WERI-Rb-1 (cell line): Measurements from ENCODE around the gene SESN2.

ENCODE experiments used
- DNase-seq: peaks from one replicate; pipeline ENCODE4 v3.0.0-alpha.2; 2020
- H3K27ac ChIP-seq: fragments of 250-450 bp; sonication (Bioruptor Pico); 2 replicates; pipeline ENCODE4 v1.5.1; 2020; ENCODE audit warnings: mild to moderate bottlenecking, moderate library complexity
- H3K27me3 ChIP-seq: fragments of 250-450 bp; sonication (Bioruptor Pico); 2 replicates; pipeline ENCODE4 v1.5.1; 2021; ENCODE audit warnings: mild to moderate bottlenecking, low read depth, moderate library complexity; ENCODE audit not compliant: insufficient read depth, severe bottlenecking
- H3K36me3 ChIP-seq: fragments of 250-450 bp; sonication (Bioruptor Pico); 2 replicates; pipeline ENCODE4 v1.5.1; 2020; ENCODE audit warnings: mild to moderate bottlenecking, moderate library complexity
- H3K4me3 ChIP-seq: 2 replicates; pipeline ENCODE4 v1.5.1; 2011; ENCODE audit warnings: low read depth, mild to moderate bottlenecking, control low read depth, low read length
- H3K9me3 ChIP-seq: fragments of 250-450 bp; sonication (Bioruptor Pico); 2 replicates; pipeline ENCODE4 v1.5.1; 2021; ENCODE audit warnings: mild to moderate bottlenecking, moderate library complexity; ENCODE audit not compliant: severe bottlenecking
- TF ChIP-seq, protein P1 (sequence below): IDR thresholded peaks from 2 replicates; pipeline ENCODE4 v1.5.1; 2011; ENCODE audit warnings: low read depth, mild to moderate bottlenecking, control low read depth, inconsistent platforms, low read length

SESN2 gene

DNA sequence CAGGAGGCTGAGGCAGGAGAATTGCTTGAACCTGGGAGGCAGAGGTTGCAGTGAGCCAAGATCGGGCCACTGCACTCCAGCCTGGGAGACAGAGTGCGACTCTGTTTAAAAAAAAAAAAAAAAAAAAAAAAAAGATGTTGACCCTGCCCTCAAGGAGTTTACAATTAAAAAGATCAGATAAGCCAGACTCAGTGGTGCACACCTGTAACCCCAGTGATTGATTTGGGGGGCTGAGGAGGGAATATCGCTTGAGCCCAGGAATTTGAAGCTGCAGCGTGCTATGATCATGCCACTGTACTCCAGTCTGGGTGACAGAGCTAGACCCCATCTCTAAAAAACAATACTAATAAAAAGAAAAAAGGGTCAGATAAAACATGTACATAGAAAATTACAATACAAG lies 1.6 kb upstream of the SESN2 start:
- Histone ChIP-seq H3K4me3 (no peak overlapping the region), H3K27me3 (no peaks in the 10 kb centered on the region), H3K27ac (no peak overlapping the region), H3K36me3 (no peaks in the 10 kb centered on the region), H3K9me3 (no peaks in the 10 kb centered on the region)
- TF ChIP-seq, protein P1, sequence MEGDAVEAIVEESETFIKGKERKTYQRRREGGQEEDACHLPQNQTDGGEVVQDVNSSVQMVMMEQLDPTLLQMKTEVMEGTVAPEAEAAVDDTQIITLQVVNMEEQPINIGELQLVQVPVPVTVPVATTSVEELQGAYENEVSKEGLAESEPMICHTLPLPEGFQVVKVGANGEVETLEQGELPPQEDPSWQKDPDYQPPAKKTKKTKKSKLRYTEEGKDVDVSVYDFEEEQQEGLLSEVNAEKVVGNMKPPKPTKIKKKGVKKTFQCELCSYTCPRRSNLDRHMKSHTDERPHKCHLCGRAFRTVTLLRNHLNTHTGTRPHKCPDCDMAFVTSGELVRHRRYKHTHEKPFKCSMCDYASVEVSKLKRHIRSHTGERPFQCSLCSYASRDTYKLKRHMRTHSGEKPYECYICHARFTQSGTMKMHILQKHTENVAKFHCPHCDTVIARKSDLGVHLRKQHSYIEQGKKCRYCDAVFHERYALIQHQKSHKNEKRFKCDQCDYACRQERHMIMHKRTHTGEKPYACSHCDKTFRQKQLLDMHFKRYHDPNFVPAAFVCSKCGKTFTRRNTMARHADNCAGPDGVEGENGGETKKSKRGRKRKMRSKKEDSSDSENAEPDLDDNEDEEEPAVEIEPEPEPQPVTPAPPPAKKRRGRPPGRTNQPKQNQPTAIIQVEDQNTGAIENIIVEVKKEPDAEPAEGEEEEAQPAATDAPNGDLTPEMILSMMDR = no peak
- DNase-seq = no peak

DNA sequence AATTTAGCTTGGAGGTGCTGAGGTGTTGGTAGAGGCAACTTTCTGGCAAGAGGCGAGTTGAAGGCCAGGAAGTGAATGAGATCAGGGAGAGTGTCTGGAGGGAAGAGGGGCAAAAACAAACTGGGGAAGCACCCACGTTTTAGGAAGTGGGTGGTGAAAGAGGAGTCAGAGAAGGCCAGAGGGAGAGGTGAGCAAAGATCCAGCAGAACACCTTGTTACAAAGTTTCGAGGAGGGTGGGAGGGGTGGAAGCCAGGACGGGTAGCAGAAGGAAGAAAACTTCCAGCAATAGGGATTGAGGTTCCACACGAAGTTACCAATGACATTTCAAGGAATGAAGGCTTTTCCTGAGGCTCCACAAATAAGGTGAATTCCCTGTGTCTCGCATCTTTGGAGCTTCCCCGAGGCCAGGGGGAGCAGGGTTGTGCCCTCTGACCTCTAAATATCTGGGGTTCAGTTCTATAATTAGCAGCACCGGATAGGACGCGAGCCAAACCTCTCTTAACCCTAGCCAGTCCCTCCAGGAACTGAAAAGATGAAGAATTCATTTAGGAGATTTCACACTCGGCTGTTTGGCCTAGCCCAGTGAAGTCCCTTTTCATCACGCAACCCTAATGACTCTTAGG lies 578 bp upstream of the SESN2 start:
- H3K36me3 ChIP-seq = no peaks in the 10 kb centered on the region
- H3K27ac ChIP-seq = peak overlapping the region; percentile 32
- no peak overlapping the region for H3K4me3 ChIP-seq
- H3K27me3 ChIP-seq = no peaks in the 10 kb centered on the region
- no peak for DNase-seq
- H3K9me3 ChIP-seq = no peaks in the 10 kb centered on the region
- TF ChIP-seq, protein P1 = no peak

DNA sequence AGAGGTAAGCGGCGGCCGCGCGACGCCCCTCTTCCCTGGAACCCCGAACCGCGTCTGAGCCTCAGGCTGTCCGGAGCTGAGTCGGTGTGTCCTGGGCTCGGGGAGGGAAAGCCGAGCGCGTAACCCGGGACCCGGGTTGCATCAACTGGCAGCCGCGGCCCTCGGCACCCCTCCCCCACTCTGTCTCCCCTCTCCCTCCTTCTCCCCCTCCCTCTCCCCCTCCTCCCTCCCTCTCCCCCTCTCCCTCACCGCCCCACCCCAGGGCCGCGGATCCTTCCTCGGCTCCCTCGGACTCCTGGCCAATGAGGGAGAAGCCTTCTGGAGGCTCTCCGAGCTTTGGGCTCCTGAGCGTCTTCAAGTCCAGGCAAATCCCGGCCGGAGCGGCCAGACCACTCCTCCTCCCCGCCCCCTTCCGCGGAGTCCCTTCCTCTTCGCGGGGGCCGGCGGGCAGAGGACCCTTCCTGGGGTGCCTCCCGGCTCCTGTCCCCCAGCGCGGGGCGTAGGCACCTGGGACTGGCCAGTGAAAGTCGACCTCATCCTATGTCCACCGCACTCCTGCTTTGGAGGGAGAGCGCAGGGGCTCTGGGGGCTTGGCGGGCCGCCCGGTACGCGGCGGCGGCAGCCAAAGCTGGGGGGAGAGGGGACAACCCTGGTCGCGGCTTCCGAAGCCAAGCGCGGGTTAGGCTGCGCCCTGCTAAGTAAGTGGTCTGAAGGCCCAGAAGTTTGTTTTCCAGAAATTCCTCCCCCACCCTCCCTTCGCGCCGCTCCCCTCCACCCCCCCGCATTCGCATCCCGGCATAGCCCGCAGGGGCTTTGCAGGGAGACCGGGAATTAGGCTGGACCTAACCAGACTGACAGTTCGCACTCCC lies 850 bp downstream of the SESN2 start:
- no peaks in the 10 kb centered on the region for H3K36me3 ChIP-seq
- peak overlapping the region; percentile 86 for H3K27ac ChIP-seq
- H3K9me3 ChIP-seq = no peaks in the 10 kb centered on the region
- TF ChIP-seq, protein P1 = no peak
- no peaks in the 10 kb centered on the region for H3K27me3 ChIP-seq
- peak; percentile 85 for DNase-seq
- H3K4me3 ChIP-seq = peak overlapping the region; percentile 78

DNA sequence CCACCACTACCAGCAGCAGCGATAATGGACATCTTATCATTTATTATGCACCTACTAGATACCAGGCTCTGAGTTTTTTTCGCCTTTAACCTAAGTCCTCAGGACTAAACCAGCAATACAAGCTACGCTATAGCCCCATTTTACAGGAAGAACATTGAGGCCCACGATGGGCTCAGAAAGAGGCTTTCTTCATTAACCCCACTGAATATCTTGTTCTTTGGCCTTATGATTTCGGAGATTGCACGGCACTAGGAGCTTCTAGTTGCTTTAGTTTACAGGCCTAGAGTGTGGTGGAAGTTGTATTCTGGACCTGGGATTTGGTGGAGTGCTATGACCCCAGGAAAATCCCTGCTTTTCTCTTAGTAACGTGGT lies 1.5 kb downstream of the SESN2 start:
- Histone ChIP-seq H3K36me3 (no peaks in the 10 kb centered on the region), H3K27ac (no peak overlapping the region), H3K27me3 (no peaks in the 10 kb centered on the region), H3K4me3 (peak overlapping the region; percentile 78), H3K9me3 (no peaks in the 10 kb centered on the region)
- DNase-seq = no peak
- TF ChIP-seq, protein P1 = no peak

DNA sequence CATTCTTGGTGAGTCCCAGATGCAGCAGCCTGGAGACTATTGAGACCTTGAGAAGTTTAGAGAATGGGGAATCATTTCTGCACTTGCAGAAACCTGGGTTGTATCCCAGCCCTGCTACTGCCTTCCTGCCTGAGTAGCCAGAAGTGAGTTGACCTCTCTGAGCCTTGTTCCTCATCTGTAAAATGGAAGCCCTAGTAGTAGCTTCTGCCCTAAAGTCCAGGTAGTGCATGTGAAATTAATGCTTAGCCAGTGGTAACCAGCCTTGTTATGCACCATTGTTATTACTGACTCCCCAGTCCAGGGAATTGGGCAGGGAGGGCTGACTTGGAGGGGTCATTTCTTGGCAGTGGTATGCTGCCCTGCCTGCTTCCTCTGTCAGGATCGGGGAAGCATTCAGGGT lies 5.6 kb downstream of the SESN2 start:
- no peak for DNase-seq
- Histone ChIP-seq H3K36me3 (peaks cover 8% of the 10 kb centered on the region), H3K4me3 (no peak overlapping the region), H3K27me3 (no peaks in the 10 kb centered on the region), H3K9me3 (no peaks in the 10 kb centered on the region), H3K27ac (no peak overlapping the region)
- TF ChIP-seq, protein P1 = no peak

DNA sequence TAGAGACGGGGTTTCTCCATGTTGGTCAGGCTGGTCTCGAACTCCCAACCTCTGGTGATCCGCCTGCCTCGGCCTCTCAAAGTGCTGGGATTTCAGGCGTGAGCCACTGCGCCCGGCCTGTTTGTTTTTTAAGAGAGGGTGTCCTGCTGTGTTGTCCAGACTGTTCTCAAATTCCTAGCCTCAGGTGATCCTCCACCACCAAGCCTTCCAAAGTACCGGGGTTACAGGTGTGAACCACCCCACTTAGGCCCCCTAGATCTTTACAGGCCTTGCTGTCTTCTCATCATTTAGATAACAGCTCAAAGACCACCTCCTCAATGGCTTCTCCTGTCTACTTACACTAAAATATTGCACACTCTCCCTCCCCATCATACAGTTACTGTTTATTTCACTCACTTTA lies 6.3 kb downstream of the SESN2 start:
- no peak overlapping the region for H3K4me3 ChIP-seq
- DNase-seq = no peak
- TF ChIP-seq, protein P1 = no peak
- no peaks in the 10 kb centered on the region for H3K27me3 ChIP-seq
- H3K27ac ChIP-seq = no peak overlapping the region
- H3K36me3 ChIP-seq = peaks cover 8% of the 10 kb centered on the region
- H3K9me3 ChIP-seq = no peaks in the 10 kb centered on the region
